Lung microvascular endothelial cell (primary cell): ENCODE measurements around the gene JPH2. TPM values are rescaled to one million over a fixed set of nuclear protein-coding genes. Genes with fewer than 3 reads are reported as not detected.

Source experiments
- DNase-seq, 2 donors: peaks; one replicate each; pipeline versions ENCODE4 v3.0.0 to v3.0.0-alpha.2; 2010; ENCODE audit warnings: low read depth in 2 of 2
- total RNA-seq: library from RNA; depleted of rRNA; stranded (reverse); fragments of >200 nt; gene quantifications from 2 replicates; pipeline ENCODE4 v1.2.1, GENCODE V29; 2014

Gene JPH2
- total RNA-seq, 1 donor from 2014 or later, result not detected

DNA sequence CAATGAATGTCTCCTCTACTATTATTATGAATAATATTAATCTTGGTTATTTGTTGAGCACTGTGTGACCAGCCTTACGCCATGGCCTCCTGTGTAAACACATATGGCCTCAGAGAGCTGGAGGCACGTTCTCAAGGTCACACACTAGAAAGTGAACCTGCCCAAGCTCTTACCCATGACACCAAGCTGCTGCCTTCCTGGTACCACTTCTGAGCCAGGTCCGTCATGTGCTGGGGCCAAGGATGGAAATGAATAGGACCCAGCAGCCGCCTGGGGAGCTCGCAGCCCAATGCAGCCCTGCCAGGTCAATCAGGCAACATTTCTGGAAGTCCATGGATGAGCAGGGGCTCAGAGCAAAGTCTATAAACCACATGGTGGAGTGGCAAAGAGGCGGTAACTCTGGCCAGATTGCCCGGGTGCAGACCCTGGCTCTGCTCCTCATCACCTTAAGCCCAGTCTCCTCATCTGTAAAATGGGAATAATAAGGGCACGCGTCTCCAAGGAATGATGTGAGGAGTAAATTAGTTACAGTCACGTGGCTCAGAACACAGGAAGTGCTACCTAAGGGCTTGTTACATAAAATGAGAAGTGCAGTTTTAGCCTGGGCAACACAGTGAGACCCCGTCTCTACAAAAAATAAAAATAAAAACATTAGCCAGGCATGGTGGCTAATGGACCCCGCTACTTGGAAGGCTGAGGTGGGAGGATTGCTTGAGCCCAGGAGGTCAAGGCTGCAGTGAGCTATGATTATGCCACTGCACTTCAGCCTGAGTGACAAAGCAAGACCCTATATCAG lies 61.5 kb downstream of the JPH2 start:
- no peak for DNase-seq

DNA sequence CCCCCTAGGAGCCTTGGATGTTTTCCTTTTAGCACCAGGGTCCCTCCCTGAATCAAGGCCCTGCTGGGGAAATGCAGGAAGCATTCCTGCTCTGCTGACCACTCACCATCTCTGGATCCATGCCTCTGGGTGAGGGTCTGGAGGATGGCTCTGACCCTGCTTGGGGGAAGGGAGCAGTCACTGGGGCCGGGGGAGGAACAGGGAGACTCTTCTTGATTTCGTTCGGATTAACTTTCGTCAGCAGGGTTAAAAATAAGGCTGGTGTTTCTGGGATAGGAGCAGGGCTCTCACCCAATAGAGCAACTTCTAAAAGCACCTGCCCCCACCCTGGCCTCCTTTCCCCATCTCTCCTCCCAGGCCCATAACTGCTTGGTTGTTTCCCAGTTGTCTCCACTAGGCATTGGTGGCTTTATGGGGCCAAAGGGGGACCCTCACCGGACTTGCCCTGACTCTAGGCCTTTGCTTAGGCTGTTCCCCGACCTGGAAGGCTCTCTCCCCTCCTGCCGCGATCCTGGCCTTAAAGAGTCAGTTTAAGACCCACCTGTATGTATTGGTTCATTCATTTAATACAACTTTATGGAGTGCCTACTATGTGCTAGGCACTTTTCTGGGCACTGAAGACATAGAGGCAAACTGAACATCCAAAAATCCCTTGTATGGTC lies 63.0 kb downstream of the JPH2 start:
- DNase-seq, result no peak

DNA sequence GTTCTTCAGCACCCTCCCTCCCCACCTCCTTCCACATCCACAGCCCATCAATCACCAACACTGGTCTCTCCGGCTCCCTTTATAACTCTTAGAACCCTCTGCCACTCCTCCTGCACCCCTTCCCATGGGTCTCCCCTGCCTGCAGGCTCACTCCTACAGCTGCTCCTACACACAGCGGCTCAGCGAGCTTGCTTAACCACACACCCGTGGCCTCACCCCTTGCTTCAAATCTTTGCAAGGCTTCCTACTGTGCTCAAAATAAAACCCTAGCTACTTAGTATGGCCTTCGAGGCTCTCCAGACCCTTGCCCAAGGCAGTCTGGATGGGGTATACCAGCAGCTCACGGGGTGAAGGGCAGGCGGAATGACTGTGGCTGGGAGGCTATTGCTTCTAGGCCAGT lies 63.7 kb downstream of the JPH2 start:
- DNase-seq, result no peak

DNA sequence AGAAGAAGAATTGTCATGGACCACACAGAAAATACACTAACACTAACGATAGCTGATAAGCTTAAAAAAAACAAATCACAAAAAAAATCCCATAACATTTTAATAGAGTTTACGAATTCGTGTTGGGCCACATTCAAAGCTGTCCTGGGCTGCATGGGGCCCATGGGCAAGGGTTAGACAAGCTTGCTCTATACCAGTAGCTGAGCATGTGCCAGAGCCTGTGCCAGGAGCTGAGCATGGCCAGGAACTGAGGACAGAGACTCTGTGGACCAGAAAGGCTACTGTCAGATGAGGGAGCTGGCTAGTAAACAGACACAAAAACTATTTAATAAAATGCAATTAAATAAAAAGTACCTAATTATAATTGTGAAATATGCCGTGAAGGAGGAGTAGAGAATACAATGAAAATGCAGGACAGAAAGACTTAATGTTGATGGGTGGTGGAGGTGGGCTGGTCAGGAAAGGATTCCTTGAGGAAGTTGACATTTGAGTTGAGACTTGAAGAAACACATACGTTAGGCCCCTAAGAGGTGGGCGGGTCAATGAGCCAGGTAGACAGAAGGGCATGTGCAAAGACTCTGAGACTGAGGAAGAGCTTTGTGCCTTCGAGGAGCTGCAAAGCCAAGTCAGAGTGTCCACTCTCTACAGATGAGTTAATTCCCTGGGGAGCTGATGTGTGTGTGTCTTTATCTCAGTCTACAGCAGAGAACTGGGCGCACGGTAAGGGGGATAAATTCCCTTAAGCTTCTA lies 66.1 kb downstream of the JPH2 start:
- DNase-seq, result no peak

DNA sequence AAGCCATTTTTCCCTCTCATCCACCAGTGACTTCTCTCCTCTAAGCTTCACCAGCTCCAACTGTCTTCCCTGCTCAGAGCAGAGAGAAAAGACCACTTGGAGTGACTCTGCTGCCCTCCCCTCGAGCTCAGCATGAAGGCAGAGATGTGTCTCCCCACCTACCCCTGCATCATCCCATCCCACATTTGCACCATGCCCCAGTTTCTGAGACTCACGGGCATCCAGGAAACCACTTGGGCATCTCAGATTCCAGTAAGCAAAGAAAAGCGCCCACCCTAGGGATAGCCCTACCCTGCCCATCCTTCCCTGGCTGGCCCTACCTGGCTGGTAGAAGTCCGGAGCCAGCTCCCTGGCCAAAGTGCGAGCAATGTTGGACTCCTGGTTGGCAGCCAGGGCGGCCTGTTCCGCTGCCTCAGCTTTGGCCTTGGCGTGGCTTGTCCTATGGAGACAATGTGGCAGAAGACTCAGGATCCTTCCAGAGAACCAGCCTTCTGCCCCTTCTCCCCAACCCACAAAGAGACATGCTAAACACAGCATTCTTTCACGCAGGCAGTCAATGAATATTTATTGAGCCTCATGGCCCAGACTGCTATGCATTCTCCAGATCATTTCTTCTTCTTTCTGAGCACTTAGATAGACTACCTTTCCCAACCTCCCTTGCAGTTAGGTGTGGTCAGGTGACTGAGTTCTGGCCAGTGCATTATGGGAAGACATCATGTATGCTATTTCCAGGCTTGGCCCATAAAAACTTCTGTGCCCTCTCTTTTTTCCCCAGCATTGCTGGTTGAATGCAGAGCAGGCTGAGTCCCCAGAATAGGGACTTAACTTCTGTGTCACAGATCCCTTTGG lies 68.6 kb downstream of the JPH2 start:
- no peak for DNase-seq

DNA sequence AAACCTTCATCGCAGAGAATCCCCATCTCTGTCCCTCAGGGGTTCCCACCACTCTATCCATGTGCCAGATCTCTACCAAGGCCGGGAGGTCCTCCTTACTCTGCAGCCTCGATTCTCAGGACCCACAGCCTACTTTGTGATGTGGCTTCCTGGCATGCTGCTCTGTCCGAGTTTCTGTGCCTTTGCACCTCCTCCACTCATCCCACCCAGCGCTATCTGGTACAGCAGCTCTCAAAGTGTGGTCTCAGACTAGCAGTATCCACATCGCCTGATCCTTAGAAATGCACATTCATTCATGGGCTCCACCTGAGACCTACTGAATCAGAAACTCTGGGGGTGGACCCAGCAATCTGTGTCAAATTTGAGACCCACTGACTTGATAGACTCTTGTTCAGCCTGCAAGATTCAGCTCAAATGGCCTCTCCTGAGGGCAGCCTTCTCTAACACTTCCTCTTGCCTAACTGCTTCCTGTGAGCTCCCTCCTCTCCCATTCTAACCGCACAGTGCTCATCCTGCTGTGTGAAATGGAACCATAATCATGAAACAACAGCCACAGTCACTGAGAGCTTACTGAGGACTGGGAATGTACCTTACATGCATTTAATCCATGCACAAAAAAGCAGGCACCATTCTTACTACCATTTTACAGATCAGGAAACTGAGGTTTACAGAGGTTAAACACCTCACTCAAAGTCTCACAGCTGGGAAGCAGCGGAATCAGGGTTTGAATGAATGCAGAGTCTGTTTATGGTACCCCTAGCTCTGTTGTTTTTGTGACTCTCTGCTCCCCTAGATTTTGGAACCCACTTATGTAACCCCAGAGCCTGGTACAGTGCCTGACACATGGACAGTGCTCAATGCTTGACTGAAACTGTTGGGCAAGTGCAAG lies 69.4 kb downstream of the JPH2 start:
- DNase-seq, result no peak

DNA sequence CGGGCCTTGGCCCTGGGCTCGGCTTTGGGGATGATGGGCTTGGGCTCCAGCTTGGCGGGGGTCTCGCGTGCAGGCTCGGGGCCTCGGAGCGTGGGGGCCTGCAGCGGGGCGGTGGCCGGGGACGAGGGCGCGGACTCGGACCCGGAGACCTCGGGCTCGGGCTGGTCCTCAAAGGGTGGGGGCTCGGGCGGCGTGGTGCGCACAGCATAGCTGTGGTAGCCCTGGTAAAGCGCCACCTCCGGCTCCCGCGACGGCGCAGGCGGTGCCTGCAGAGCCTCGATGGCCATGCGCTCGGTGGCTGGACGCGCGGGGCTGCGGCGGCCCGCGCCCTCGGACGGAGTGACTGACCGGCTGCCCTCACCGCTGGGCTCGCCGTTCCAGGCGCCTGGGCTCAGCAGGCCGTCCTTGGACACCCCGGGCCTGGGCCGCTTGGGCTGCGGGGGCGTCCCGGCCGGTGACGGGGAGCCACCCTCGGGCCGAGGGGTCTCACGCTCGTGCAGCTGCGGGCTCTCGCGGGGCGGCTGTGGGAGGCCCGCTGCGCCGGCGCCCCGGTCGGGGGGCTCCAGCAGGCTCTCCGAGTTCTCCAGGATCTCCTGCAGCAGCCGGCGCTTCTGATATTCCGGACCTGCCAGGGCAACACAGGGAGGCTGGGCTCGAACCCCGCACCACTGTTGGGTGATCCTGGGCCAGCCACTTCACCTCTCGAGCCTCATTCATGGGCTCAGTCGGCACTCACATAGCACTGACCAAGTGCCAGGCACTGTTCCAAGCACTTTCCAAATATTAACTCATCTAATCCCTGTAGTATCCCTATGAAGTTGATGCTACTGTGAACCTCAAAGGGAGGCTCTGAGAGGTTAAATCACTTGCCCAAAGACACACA lies 71.0 kb downstream of the JPH2 start:
- DNase-seq, result no peak

DNA sequence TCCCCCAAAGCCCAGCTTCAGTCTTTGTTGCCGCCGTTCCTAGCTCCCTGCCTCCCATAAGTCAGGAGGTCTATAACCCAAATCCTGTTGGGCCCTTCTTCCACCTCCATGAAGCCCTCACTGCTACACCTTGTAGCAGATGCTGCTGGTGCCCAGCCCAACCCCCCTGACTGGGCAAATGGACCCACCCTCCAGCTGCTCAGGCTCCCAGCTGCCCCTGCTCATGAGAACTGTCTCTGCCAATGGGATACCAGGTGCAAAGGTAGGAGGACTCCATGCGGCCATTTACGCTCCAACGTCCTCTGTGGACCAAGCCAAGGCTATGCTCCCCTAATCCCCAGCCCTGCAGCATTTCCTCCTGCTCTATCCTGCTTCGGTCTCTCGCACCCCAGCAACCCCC lies 71.8 kb downstream of the JPH2 start:
- no peak for DNase-seq

DNA sequence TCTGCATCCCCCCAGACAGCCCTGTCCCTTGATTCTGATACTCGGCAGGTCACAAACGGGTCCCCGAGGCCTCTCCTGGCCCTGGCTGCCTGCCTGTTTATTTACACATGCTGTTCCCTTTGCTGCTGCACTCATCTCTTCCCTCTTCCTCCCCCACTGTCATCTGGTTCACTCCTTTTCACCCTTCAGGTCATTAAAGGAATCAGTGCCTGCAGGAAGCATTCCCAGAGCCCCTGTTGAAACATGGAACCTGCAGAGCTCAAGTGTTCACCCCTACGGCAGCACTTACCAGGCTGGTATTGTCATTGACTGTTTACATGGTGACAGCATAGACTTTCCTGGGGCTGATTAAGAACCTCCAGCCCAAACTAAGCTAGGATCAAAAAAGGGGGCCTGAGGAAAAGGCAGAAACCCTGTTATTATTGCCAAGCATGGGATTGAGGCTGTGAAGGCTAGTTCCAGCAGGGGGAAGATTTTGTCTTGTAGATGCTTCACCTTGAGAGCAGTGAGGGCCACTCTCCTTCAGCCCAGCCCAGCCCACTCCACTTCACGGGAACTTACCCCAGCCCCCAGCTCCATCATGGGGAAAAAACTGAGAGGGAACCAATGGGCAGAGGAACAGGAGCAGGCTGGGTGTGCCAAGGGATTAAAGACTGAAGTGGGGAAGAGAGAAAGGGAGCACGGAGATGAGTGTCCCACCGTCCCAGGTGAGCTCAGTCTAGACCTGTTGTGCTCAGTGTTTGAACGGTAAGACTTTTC lies 73.2 kb downstream of the JPH2 start:
- no peak for DNase-seq

DNA sequence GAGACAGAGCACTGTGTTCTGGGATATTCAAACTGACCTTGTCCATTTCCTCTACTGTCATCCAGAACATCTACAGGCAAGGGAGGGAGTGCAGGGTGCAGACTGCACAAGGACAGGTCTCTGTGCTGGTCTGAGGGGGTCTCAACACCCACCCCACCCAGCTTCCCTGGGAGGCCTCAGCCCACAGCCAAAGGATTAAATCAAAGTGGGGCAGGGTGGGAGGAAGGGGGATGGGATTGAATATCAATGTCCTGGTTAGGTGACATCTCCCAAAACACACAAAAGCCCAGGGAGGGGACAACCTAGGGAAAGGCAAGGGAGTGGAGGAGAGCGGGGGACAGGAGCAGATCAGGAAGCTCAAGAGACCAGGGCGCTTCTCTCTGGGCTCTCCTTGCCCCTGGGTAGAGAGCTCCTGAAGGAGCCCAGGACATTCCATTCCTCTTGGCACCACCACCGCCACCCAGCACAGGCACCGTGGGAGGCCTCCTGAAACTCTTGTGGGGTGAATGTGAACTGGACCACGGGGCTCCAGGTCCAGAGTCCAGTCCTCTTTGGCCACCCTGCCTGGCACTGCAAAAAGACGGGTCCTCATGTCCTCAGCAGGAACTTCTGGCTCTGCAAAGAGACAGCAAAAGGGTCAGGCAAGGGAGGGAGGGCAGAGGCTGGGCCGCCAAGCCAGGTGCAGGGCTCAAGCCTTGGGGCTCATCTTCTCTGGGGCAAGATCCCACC lies 73.9 kb downstream of the JPH2 start:
- no peak for DNase-seq

DNA sequence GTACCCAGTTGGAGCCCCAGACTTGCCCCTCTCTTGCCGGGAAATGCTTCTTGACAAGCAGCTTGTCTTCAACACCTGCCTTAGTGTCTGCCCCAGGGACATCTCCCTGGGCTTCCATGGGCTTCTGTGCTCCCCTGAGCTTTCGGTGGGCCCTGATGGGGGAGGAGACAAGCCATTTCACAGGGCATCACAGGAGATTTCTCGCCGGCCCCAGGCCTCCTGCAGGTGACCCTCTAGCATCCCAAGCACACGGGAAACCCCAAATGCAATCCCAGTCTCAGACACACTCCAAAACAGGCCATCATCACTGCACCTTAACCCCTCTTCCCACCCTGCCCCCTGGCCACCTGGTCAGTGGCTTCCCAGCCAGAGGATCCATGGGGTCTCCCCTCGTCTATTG lies 74.5 kb downstream of the JPH2 start:
- no peak for DNase-seq

DNA sequence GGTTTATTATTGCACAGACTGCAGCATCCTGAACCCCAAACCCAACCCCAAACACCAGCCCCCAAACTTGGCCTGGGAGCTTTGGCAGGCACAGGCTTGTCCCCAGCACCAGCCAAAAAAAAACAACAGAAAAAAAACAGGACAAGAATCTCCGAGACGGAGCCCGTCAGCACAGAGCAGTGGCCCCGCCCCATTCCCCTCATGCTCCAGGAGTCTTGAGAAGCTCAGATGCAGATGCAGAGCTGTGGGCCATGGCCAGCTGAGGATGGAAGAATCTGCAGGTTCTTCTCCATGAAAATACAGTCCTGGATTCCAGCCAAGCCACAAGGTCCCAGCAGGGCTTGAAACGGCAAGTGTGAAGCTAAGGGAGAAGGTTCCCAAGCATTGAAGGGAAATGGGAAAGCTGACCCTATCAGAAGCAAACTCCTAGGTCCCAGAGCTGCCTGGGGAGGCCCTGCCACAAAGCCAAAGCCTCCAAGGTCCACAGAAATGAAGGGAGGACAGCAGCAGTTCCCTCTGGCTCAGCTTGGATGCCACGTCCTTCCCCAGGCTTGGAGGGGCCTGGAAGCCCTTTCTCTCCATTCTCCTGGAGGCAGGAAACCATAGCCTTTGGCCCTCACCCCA lies 75.2 kb downstream of the JPH2 start:
- peak in 1 of 2 donors; percentile 19 for DNase-seq

DNA sequence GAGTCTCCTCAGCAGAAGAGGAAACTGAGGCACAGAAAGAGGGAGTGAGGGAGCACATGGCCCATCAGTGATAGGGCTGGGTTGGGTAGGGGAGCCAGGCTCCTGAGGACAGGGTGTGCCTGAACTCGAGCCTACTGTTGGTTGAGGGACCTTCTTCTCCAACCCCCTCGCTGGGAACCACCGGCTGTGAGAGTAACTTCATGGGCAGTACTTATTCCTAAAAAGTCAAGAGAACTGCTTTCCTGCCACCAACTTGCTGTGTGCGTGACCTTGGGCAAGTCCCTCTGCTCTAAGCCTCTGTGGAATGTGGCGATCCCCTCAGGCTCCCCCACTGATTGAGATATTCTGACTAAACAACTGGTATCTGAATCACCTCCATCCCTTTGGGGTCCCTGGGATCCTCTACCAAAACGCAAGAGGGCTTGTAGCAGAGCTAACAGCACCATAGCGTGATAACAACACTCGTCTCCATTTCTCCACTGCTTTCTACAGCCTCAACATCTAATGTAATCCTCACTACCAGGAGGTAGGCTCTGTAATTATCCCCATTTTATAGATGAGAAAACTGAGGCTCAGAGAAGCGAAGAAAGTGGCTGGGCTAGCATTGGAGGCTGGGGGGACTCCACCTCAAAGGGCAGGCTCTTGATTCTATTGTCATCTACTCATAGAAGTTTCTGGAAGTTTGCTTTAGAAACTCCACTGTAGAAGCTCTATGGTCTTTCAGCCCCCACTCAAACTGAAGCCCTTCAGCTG lies 76.0 kb downstream of the JPH2 start:
- DNase-seq, result no peak

DNA sequence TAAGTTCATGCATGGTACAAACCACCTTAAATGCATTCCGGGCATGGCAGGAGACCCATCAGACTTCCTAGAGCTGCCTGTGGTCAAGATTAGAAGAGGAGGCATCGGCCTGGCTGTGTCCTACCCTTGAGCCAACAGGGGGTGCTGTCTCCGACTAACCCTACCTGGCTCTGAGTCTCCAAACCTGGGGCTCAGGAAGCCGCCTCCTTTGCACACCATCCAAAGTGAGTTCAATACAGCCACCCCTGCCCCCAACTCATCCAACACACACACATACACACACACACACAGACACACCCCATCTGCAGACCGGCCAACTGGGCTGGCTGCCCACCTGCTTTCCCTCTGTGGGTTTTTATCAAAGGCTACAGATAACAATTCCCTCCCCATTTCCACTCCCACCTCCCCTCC lies 77.0 kb downstream of the JPH2 start:
- peak in 1 of 2 donors; percentile 61 for DNase-seq

DNA sequence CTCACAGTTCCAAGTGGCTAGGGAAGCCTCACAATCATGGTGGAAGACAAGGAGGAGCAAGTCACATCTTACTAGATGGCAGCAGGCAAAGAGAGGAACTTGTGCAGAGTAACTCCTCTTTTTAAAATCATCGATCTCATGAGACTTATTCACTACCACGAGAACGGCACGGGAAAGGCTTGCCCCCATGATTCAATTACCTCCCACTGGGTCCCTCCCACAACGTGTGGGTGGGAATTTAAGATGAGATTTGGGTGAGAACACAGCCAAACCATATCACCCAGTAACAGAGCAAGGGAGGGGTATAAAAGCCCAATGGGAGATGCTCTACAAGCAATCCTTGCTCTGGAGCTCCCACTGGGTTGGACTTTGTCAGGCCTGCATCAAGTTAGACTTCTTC lies 80.4 kb downstream of the JPH2 start:
- DNase-seq, result no peak

DNA sequence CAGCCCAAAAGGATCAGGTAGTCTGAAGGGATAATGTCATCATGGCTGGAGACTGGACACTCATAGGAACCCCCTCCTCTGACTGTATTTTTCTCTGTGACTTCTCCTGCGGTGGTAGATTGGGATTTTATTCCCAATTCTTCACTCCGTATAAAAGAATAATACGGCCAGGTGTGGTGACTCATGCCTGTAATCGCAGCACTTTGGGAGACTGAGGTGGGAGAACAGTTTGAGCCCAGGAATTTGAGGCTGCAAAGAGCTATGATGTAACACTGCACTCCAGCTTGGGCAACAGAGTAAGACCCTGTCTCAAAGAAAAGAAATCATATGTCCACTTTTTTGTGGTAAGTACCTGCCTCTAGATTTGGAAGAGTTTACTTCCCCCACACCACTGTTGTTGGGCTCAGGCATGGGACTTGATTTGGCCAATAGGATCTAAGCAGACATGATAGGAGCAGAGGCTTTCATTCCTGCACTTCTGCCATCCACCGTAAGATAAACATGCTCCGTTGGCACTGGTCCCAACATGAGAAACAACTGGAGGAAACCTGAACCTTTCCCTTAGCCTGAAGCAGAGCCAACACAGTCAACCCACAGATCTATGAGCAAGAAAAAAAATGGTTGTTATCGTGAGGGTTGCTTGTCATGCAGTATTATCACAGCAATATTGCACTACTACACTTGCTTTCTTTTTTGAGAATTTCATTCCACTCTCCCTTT lies 82.0 kb downstream of the JPH2 start:
- DNase-seq, result peak; percentile 54 to 70
